Putamen (tissue), 1 donor: ENCODE results near the gene ITGB2.

Source experiments
- DNase-seq: peaks from one replicate; pipeline ENCODE4 v3.0.0-alpha.2; 2016; ENCODE audit warnings: low spot score

The ITGB2 gene

DNA sequence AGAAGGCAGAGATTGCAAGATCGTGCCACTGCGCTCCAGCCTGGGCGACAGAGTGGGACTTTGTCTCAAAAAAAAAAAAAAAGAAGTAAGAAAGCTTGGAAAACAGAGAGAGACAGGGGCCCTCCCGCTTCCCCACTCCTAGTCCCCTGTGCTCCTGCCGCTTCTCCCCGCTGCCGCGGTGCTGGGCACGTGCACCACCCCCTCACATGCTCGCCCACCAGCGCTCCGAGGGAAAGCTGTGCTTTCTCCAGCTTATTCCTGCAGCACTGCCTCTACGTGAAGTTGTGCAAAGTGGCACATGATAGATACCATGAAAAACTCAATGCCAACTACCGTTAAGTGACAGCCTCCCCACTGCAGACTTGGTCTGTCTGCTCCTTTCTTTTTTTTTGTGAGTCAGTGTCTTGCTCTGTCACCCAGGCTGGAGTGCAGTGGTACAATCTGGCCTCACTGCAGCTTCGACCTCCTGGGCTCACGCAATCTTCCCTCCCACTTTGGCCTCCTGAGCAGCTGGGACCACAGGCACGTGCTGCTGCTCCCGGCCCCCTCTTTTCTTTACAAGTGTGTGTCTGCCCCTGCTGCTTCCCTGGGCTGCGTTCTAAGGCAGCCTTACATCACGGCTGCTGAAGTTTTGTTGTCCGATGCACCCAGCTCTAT is 34.6 kb upstream of the ITGB2 start:
- peak; percentile 70 for DNase-seq

DNA sequence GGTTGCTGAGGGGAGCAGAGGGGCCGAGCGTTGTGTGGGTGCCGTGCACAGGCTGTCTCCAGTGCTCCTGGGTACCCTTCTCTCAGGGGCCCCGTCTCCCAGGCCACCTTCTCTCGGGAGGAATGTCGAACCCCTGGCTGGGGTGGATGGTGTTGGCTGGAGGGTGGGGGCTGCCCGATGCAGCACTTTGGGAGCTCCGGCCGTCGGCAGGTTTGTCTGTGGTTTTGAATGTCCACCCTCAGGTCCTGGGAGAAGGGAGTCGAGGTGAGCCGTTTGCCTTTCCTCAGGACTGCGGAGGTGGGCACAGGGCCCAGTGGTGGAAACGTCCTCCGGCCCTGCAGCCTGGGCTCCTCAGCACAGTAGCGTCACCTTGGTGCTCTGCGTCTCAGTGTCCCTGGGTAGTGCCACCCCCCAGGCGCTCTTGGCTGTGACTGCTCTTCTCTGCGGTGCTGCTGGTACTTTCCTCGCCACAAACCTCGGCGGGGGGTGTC is 33.6 kb upstream of the ITGB2 start:
- no peak for DNase-seq

DNA sequence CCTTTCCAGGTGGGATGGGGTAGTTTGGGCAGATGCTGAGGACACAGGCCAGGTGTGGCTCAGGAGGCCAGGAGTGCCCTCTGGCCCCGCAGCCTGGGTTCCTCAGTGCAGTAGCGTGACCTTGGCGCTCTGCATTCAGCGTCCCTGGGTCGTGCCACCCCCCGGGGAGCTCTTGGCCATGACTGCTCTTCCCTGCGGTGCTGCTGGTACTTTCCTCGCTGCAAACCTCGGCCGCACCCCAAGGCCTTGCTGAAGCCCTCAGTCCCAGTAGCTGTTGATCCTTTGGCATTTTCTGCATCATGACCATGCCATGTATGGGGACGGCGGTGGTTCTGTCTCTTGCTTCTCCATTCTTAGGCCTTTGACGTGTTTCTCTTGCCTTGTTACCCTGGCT is 32.9 kb upstream of the ITGB2 start:
- no peak for DNase-seq

DNA sequence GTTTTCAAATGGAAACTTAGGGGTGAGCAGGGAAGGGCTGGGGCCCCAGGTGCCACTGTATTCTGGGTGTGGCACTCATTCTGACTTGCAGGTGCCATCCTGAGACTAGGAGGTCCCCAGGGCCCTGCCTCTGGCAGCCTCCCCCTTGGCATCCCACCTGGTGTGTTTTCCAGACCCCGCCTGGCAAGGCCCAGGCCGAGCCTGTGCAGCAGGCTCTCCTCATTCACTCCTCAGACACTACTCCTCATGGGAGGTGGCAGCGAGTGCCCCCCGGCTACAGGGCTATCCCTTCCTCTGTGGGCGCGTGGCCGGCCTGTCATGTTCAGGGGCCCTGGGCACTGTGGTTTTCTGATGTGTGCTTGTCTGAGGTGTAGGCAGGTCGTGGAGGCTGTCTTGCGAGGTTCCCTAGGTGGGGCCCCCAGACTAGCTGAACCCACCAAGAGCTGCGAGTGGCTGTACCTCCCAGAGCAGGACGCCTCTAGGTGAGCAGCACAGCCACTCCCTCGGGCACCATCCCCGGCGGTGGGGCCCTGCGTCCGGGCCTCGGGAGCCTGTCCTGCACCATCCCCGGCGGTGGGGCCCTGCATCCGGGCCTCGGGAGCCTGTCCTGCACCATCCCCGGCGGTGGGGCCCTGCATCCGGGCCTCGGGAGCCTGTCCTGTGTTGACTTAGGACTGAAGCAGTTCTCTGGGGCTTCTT is 32.4 kb upstream of the ITGB2 start:
- no peak for DNase-seq

DNA sequence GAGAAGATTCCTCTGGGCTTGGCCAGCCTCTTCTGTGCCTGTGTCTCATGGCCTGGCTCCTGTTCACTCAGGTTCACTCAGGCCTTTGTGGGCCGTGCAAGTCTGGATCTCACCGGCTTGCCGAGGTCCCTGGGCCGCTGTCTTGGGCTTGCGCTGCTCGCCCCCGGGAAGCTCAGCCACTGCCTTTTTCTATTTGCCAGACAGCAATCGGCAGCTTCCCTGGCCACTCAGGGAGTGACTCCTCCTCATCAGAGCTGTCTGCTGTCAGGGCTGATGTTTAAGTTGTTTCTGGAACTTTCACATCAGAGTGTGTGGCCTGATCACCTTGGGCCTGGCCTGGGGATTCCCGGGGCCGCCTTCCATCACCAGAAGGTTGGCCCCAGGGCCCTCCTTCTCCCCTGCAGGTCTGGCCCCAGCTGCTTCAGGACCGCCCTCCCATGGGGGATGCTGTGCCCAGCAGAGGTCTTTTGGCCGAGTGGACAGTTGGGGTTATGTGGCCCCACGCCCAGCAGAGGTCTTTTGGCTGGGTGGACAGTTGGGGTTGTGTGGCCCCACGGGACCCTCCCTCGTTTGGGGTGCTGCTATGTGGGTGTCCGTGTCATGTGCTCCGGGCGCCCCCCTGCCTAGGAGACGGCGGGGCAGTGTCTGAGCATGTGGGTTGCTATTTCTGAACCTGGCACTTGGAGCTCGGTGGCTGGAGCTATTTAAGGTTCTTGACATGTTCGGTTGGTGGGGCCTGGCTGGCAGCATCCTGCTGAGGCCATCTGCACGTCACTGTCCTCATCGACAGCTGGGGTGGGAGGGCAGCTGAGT is 31.6 kb upstream of the ITGB2 start:
- DNase-seq: no peak

- no peak for DNase-seq
These were observed 30.7 kb upstream of the ITGB2 start for GRCh38 chr21:44951186-44951915.

DNA sequence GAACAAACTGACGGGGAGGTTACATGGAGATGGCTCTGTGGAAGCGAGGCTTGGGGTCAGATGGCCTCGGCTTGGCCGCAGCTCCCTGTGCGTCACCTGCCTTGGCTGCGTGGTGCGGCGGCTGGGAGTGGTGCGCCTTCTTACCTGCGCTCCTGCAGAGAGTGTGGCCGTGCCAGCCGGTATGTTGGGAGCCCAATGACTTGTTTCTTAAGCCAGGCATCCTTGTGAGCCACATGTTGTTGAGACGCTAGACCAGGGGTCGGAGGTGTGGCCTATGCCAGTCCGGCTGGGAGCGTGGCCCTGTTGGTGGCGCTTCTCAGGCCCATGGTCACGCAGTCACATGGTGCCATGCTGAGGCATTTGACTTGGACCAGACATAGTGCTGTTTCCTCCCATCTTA is 29.7 kb upstream of the ITGB2 start:
- no peak for DNase-seq

- no peak for DNase-seq
These were observed 29.1 kb upstream of the ITGB2 start for GRCh38 chr21:44949779-44950198.

- DNase-seq: no peak
These were observed 28.6 kb upstream of the ITGB2 start for GRCh38 chr21:44949161-44949778.

DNA sequence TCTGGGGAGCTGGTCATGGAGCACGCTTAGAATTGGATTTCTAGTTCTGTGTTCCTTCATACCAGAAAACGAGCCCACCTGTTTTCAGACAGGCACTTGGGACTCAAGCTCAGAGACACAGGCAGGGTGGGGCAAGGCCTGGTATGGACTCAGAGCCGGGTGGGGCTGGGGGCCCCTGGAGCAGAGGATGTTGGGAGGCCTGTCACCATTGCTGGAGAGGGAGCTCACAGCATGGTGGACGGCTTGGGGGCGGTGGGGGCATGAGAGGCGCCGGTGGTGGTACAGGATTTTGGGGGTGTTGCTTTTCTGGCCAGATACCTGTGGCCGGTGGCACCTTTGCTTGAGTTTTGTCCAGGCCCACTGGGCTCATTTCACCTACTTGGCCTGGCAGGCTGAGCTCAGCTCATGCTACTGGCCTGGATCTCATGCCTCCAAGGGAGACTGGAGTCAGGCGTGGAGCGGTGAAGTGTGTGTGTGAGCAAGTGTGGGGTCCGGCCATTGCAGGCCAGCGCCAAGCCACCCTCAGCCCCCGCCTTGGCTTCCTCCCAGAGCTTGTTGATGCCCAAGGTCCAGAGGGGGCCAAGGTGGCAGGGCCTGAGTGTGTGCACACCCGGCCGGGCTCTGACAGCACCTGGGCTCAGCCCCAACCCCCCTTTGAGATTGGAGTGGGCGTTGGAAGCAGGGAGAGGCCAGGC is 27.9 kb upstream of the ITGB2 start:
- DNase-seq: no peak

- DNase-seq: no peak
These were observed 27.2 kb upstream of the ITGB2 start for GRCh38 chr21:44947930-44948331.

DNA sequence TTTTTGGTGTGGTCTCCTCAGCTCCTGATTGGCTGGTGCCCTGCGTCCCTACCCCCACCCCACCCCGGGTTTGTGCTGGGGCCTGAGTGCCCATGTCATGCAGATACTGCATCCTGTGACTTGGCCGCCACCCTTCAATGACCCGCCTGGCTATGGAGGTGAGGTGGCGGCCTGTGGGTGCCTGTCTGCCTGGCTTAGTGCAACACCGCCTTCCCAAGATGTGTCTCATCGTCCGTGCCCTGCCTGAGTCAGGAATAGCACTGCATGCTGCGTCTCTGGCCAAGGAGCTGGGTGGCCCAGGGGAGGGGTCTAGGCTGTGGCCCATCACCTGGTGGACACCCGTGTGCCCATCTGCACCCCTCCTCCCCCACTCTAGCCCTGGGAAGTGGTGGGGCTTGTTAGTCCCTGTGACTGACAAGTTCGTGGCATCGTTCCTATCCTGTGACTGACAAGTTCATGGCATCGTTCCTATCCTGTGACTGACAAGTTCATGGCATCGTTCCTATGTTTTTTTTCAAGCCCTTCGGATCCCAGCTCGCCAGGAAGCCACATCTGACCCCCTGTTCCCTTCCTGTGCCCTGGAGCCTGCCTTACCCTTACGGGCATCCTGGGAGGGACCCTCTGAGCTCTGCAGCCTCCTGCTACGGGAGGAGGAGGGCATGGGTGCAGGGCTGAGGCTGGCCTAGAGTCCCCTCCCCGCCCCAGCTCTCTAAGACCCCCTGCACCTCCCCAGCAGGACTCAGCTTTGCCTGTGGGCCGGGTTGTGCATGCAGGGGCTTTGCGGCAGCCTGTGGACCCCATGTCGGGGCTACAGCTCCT is 26.6 kb upstream of the ITGB2 start:
- DNase-seq: no peak

DNA sequence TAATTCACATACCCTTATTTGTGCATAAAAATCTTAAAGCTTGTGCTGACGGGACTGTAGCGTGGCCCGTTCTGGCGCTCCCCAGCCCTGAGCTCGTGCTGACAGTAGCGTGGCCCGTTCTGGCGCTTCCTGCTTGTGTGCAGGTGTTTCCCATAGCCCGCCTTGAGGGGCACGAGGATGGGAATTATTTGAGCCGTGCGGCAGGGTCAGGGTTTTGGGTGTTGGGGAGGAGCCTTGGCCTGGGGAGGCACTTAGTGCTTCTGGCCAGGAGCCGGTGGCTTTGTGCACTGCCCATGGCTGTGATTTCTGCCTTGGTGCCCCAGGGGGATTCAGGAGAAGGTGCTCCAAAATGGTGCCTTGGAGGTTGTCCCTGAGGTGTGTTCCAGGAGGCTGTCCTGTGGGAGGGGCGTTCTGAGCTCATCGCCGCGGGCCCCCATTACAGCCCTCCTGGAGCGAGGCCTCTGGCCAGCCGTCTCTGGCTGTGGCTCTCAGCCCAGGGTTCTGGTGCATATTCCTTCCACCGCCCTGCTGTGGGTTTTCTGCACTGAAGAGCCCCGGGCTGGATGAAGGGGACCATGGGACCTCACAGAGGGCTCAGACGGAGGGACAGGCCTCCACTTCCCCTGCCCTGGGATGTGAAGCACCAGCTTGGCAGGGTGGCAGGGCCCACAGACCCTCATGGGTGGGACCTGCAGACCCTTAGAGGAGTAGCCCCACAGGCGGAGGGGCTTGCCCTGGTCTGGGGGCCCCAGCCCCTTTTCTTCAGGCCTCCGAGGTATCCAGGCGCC is 25.7 kb upstream of the ITGB2 start:
- DNase-seq: no peak

GRCh38 chr21:44944596-44944995 is 23.9 kb upstream of the ITGB2 start:
- DNase-seq: no peak

DNA sequence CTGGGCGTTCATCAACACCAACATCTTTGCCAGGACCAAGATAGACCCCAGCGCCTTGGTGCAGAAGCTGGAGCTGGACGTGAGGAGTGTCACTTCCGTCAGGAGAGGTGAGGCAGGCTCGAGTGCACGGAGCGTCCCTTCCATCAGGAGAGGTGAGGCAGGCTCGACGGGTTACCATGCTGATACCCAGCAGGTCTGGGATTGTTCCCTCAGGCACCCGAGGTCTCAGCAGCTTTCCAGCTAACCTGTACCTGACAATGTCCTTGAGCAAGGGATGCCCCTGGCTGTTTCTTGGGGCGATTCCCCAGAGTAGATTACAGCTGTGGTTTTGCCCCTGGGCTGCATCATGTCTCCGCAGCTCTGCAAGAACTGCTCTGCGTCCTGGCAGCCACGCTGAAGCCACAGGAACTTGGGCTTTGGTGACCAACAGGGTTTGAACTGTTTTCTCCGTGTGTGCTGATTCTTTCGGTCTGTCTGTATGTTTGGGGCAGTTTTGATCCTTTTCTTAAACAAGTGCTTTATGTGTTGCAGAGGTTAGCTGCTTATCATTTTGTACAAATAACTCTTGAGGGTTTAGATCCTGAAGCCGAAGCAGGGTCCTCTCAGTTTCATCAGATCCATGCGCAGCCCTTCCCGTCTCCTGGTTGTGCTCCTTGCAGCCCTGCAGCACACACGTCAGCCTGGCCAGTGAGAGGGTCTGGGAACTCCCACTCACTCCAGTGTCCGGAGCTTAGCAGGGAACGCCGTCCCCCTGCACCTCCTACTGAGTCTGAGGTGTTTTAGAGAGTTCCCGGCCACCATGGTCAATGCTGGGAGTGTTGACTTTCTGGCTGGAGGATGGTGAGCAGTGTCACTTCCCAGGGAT is 23.2 kb upstream of the ITGB2 start:
- DNase-seq: no peak

- DNase-seq: no peak
These were observed 22.4 kb upstream of the ITGB2 start for GRCh38 chr21:44943005-44943685.

DNA sequence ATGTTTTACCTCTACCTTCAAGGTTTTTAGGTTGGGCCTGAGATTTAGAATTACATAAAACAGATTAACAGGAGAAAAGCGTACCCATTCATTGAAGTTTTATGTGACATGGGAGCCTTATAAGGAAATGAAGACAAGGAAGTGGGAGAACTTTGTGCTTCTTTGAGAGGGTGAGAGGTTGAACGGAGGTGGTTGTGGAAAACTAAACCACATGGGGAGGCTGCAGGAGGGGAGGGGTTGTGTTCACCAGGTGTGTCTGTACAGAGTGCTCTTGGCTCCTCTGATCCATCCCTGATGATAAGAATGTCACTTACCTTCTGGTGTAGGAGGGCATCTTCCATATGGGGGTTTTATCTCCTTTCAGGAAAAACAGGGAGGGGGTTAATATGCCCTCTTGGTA is 21.9 kb upstream of the ITGB2 start:
- no peak for DNase-seq

- no peak for DNase-seq
These were observed 20.9 kb upstream of the ITGB2 start for GRCh38 chr21:44941567-44941966.
